Coronary artery (tissue), 2 donors: ENCODE measurements around the gene CRYBG3.

Source experiments
- DNase-seq: peaks from one replicate; pipeline ENCODE4 v3.0.0-alpha.2; 2017; ENCODE audit warnings: low spot score
- H3K27ac ChIP-seq, 2 donors: fragments of 200-600 bp; sonication (generic); one replicate each; pipeline ENCODE4 v1.5.1; 2016 to 2019
- H3K4me3 ChIP-seq: fragments of 200-600 bp; sonication (generic); 2 replicates; pipeline ENCODE4 v1.5.1; 2016; ENCODE audit warnings: mild to moderate bottlenecking, moderate library complexity
- CTCF ChIP-seq: fragments of 200-600 bp; sonication (generic); IDR thresholded peaks from one replicate; pipeline ENCODE4 v1.5.1; 2019; ENCODE audit warnings: antibody characterized with exemption

The CRYBG3 gene

GRCh38 chr3:97960551-97960950, 138.7 kb downstream of the CRYBG3 start:
- Histone ChIP-seq H3K27ac (no peak overlapping the region), H3K4me3 (no peak overlapping the region)
- no peak for DNase-seq
- TF ChIP-seq CTCF = no peak

GRCh38 chr3:97960993-97961766, 139.4 kb downstream of the CRYBG3 start:
- no peak for DNase-seq
- no peak for TF ChIP-seq CTCF

GRCh38 chr3:97967966-97968365, 146.2 kb downstream of the CRYBG3 start:
- TF ChIP-seq CTCF = no peak
- Histone ChIP-seq H3K27ac (no peak overlapping the region), H3K4me3 (no peak overlapping the region)
- no peak for DNase-seq

More at GRCh38 chr3:97960993-97961766, 139.4 kb downstream of the CRYBG3 start:
- Histone ChIP-seq H3K4me3 (no peak overlapping the region), H3K27ac (no peak overlapping the region)

GRCh38 chr3:97968376-97968775, 146.6 kb downstream of the CRYBG3 start:
- no peak for DNase-seq
- no peak for TF ChIP-seq CTCF
- no peak overlapping the region for H3K4me3 ChIP-seq

GRCh38 chr3:97969541-97969940, 147.7 kb downstream of the CRYBG3 start:
- Histone ChIP-seq H3K27ac (no peak overlapping the region), H3K4me3 (no peak overlapping the region)
- DNase-seq = no peak
- no peak for TF ChIP-seq CTCF

More at GRCh38 chr3:97968376-97968775, 146.6 kb downstream of the CRYBG3 start:
- H3K27ac ChIP-seq = no peak overlapping the region

GRCh38 chr3:97970156-97970555, 148.3 kb downstream of the CRYBG3 start:
- Histone ChIP-seq H3K4me3 (no peak overlapping the region), H3K27ac (no peak overlapping the region)
- DNase-seq = no peak
- TF ChIP-seq CTCF = no peak

GRCh38 chr3:97970956-97971620, 149.3 kb downstream of the CRYBG3 start:
- TF ChIP-seq CTCF = no peak
- DNase-seq = no peak
- peak overlapping the region; percentile 79 to 89 for H3K27ac ChIP-seq
- peak overlapping the region; percentile 89 for H3K4me3 ChIP-seq
